ENCODE results near the gene CFAP53. TPM values are rescaled to one million over a fixed set of nuclear protein-coding genes. Genes with fewer than 3 reads are reported as not detected.

CFAP53 gene
- polyA plus RNA-seq, 1 donor from 2014 or later = 0.64 TPM

GRCh38 chr18:50285631-50286321 is 19.5 kb upstream of the CFAP53 start:
- no peaks in the 10 kb centered on the region for H3F3A ChIP-seq (ENCODE audit: insufficient read depth, low read length, poor library complexity, severe bottlenecking)
- no peaks in the 10 kb centered on the region for H3K36me3 ChIP-seq (ENCODE audit: insufficient read depth, low read length)
- H3K27me3 ChIP-seq (ENCODE audit: insufficient read depth, low read depth, low read length) = no peaks in the 10 kb centered on the region
- no peaks in the 10 kb centered on the region for H3K9me3 ChIP-seq (ENCODE audit: low read length)
- no peak overlapping the region for H3K4me2 ChIP-seq (ENCODE audit: low read length)
- H3K9me2 ChIP-seq (ENCODE audit: insufficient read depth, low read length) = peaks cover 4% of the 10 kb centered on the region
- no peak overlapping the region for H3K27ac ChIP-seq (ENCODE audit: low read length)
- H3K4me3 ChIP-seq (ENCODE audit: low read length) = peak overlapping the region; percentile 91
- no peak overlapping the region for H2AFZ ChIP-seq (ENCODE audit: low read depth, low read length)
- peaks cover 1% of the 10 kb centered on the region for H3K79me2 ChIP-seq (replicated peaks; ENCODE audit: insufficient read depth, low read length)
- TF ChIP-seq RAD21 (conservative IDR thresholded peaks at IDR 0.05) (no peak), EZH2 (IDR thresholded peaks at IDR 0.05; ENCODE audit: borderline replicate concordance, insufficient read depth, low read length, poor library complexity, severe bottlenecking) (no peak), TAF1 (IDR thresholded peaks at IDR 0.05; ENCODE audit: low read depth) (no peak), SMC3 (conservative IDR thresholded peaks at IDR 0.05; ENCODE audit: poor library complexity) (no peak), MXI1 (conservative IDR thresholded peaks at IDR 0.05; ENCODE audit: poor library complexity, severe bottlenecking) (no peak), POLR2AphosphoS5 (IDR thresholded peaks at IDR 0.05) (no peak), CTCF (IDR thresholded peaks at IDR 0.05; ENCODE audit: poor library complexity, severe bottlenecking) (no peak), REST (IDR thresholded peaks at IDR 0.05; ENCODE audit: borderline replicate concordance) (no peak), EP300 (conservative IDR thresholded peaks at IDR 0.05; ENCODE audit: poor library complexity, severe bottlenecking) (no peak)
- no peak overlapping the region for H3K9ac ChIP-seq (ENCODE audit: low read length)
- H4K20me1 ChIP-seq (ENCODE audit: insufficient read depth) = no peaks in the 10 kb centered on the region

- Histone ChIP-seq H3K4me3 (ENCODE audit: low read length) (no peak overlapping the region), H3K36me3 (ENCODE audit: insufficient read depth, low read length) (no peaks in the 10 kb centered on the region), H3K9me2 (ENCODE audit: insufficient read depth, low read length) (peaks cover 4% of the 10 kb centered on the region), H3K27me3 (ENCODE audit: insufficient read depth, low read depth, low read length) (no peaks in the 10 kb centered on the region), H3K9me3 (ENCODE audit: low read length) (no peaks in the 10 kb centered on the region), H4K20me1 (ENCODE audit: insufficient read depth) (no peaks in the 10 kb centered on the region), H3F3A (ENCODE audit: insufficient read depth, low read length, poor library complexity, severe bottlenecking) (no peaks in the 10 kb centered on the region), H3K27ac (ENCODE audit: low read length) (no peak overlapping the region), H3K4me2 (ENCODE audit: low read length) (no peak overlapping the region), H2AFZ (ENCODE audit: low read depth, low read length) (no peak overlapping the region), H3K9ac (ENCODE audit: low read length) (no peak overlapping the region), H3K79me2 (replicated peaks; ENCODE audit: insufficient read depth, low read length) (peaks cover 8% of the 10 kb centered on the region)
- no peak for TF ChIP-seq RAD21 (conservative IDR thresholded peaks at IDR 0.05)
- no peak for TF ChIP-seq POLR2AphosphoS5 (IDR thresholded peaks at IDR 0.05)
- no peak for TF ChIP-seq CTCF (IDR thresholded peaks at IDR 0.05; ENCODE audit: poor library complexity, severe bottlenecking)
- TF ChIP-seq MXI1 (conservative IDR thresholded peaks at IDR 0.05; ENCODE audit: poor library complexity, severe bottlenecking) = no peak
- no peak for TF ChIP-seq SMC3 (conservative IDR thresholded peaks at IDR 0.05; ENCODE audit: poor library complexity)
- TF ChIP-seq EP300 (conservative IDR thresholded peaks at IDR 0.05; ENCODE audit: poor library complexity, severe bottlenecking) = no peak
- no peak for TF ChIP-seq TAF1 (IDR thresholded peaks at IDR 0.05; ENCODE audit: low read depth)
- no peak for TF ChIP-seq REST (IDR thresholded peaks at IDR 0.05; ENCODE audit: borderline replicate concordance)
- TF ChIP-seq EZH2 (IDR thresholded peaks at IDR 0.05; ENCODE audit: borderline replicate concordance, insufficient read depth, low read length, poor library complexity, severe bottlenecking) = no peak
Observed at GRCh38 chr18:50285071-50285470, 18.8 kb upstream of the CFAP53 start.
